GM23338 (cell line): Measurements from ENCODE around the gene FASTKD2. TPM values are rescaled to one million over a fixed set of nuclear protein-coding genes. Genes with fewer than 3 reads are reported as not detected.

Experiments used
- ATAC-seq: fragments of 200-7000 bp; cut with Tn5 transposase; 3 replicates; pipeline ENCODE4 v1.9.1; 2020
- DNase-seq: peaks from one replicate; pipeline ENCODE4 v3.0.0-alpha.2; 2015; ENCODE audit warnings: low spot score
- H2AFZ ChIP-seq: fragments of 200-600 bp; sonication (generic); 2 replicates; pipeline ENCODE4 v1.8.0; 2016; ENCODE audit warnings: antibody characterized with exemption, mild to moderate bottlenecking, moderate library complexity
- H3F3A ChIP-seq: fragments of 200-600 bp; sonication (generic); replicated peaks from 2 replicates; pipeline ENCODE4 v1.8.0; 2017; ENCODE audit warnings: antibody characterized with exemption, mixed run types, low read depth
- H3K27ac ChIP-seq: fragments of 200-600 bp; sonication (generic); 2 replicates; pipeline ENCODE4 v1.6.1; 2016; ENCODE audit warnings: low read depth
- H3K27me3 ChIP-seq: fragments of 200-600 bp; sonication (generic); 2 replicates; pipeline ENCODE4 v1.8.0; 2016; ENCODE audit warnings: mild to moderate bottlenecking, mixed run types, moderate library complexity; ENCODE audit not compliant: insufficient read depth
- H3K36me3 ChIP-seq: fragments of 200-600 bp; sonication (generic); 2 replicates; pipeline ENCODE4 v1.8.0; 2016; ENCODE audit warnings: mild to moderate bottlenecking; ENCODE audit not compliant: insufficient read depth
- H3K4me1 ChIP-seq: fragments of 200-600 bp; sonication (generic); 2 replicates; pipeline ENCODE4 v1.8.0; 2016; ENCODE audit warnings: mild to moderate bottlenecking, moderate library complexity; ENCODE audit not compliant: insufficient read depth
- H3K4me2 ChIP-seq: fragments of 200-600 bp; sonication (generic); 2 replicates; pipeline ENCODE4 v1.7.1; 2017; ENCODE audit warnings: mixed run types
- H3K4me3 ChIP-seq: fragments of 200-600 bp; sonication (generic); 2 replicates; pipeline ENCODE4 v1.6.1; 2016; ENCODE audit warnings: mixed run types
- H3K79me2 ChIP-seq: fragments of 200-600 bp; sonication (generic); replicated peaks from 2 replicates; pipeline ENCODE4 v1.8.0; 2017; ENCODE audit warnings: mild to moderate bottlenecking; ENCODE audit not compliant: insufficient read depth
- H3K9me2 ChIP-seq: fragments of 200-600 bp; sonication (generic); 2 replicates; pipeline ENCODE4 v1.8.0; 2017; ENCODE audit not compliant: insufficient read depth
- H4K20me1 ChIP-seq: fragments of 200-600 bp; sonication (generic); replicated peaks from 2 replicates; pipeline ENCODE4 v1.8.0; 2017; ENCODE audit warnings: mild to moderate bottlenecking; ENCODE audit not compliant: insufficient read depth
- H3K27ac Mint-ChIP-seq: 2 replicates; pipeline ENCODE4 v1.8.0; 2020; ENCODE audit warnings: inconsistent platforms, mild to moderate bottlenecking, moderate library complexity, mixed read lengths
- H3K27me3 Mint-ChIP-seq: 3 replicates; pipeline ENCODE4 v1.8.0; 2022; ENCODE audit warnings: low read depth, mild to moderate bottlenecking, moderate library complexity, mixed read lengths, inconsistent platforms; ENCODE audit not compliant: insufficient read depth, poor library complexity
- H3K36me3 Mint-ChIP-seq: 3 replicates; pipeline ENCODE4 v1.8.0; 2021; ENCODE audit warnings: low read depth, mild to moderate bottlenecking, inconsistent platforms, moderate library complexity, mixed read lengths
- H3K4me1 Mint-ChIP-seq: 3 replicates; pipeline ENCODE4 v1.8.0; 2020; ENCODE audit warnings: mild to moderate bottlenecking, inconsistent platforms, mixed read lengths
- H3K4me3 Mint-ChIP-seq: 3 replicates; pipeline ENCODE4 v1.8.0; 2021; ENCODE audit warnings: moderate library complexity, mild to moderate bottlenecking, inconsistent platforms, mixed read lengths
- H3K9me3 Mint-ChIP-seq: 3 replicates; pipeline ENCODE4 v1.8.0; 2020; ENCODE audit warnings: moderate library complexity, mild to moderate bottlenecking, inconsistent platforms, mixed read lengths
- CREB1 ChIP-seq: fragments of 250-450 bp; sonication (Bioruptor Pico); IDR thresholded peaks from 2 replicates; pipeline ENCODE4 v1.5.0; 2020; ENCODE audit warnings: low read depth, mild to moderate bottlenecking, moderate library complexity
- CTCF ChIP-seq, 2 experiments: fragments of 200-600 bp in 1 of 2; sonication (generic) in 1 of 2; conservative IDR thresholded peaks; 2 replicates each; pipeline versions ENCODE4 v1.5.1 to v1.6.1; 2016 to 2017; ENCODE audit warnings: antibody characterized with exemption in 2 of 2, low read depth in 2 of 2, mild to moderate bottlenecking in 2 of 2, moderate library complexity in 1 of 2
- EZH2phosphoT487 ChIP-seq: fragments of 200-600 bp; sonication (generic); IDR thresholded peaks from one replicate; pipeline ENCODE4 v1.8.1; 2018; ENCODE audit warnings: antibody characterized with exemption; ENCODE audit not compliant: unreplicated experiment
- JUNB ChIP-seq: IDR thresholded peaks from one replicate; pipeline ENCODE4 v1.6.1; 2016; ENCODE audit warnings: antibody characterized with exemption; ENCODE audit not compliant: unreplicated experiment
- NANOG ChIP-seq: IDR thresholded peaks from 2 replicates; pipeline ENCODE4 v1.6.1; 2016; ENCODE audit warnings: antibody characterized with exemption, borderline replicate concordance
- POLR2AphosphoS5 ChIP-seq: IDR thresholded peaks from 2 replicates; pipeline ENCODE4 v1.6.1; 2016; ENCODE audit warnings: antibody characterized with exemption, low read depth
- ZNF462 ChIP-seq: fragments of 250-450 bp; sonication (Bioruptor Pico); IDR thresholded peaks from 2 replicates; pipeline ENCODE4 v1.5.0; 2020; ENCODE audit warnings: mild to moderate bottlenecking, moderate library complexity
- polyA plus RNA-seq: library from polyadenylated mRNA; unstranded; fragments of >200 nt; fragmentation: Nextera tagmentation; extraction: Ambion mirVana; gene quantifications from 2 replicates; pipeline ENCODE4 v1.2.1, GENCODE V29; 2016
- total RNA-seq: library from RNA; depleted of rRNA; stranded (reverse); fragments of >200 nt; shearing (Covaris generic); gene quantifications from 2 replicates; pipeline ENCODE4 v1.2.3, GENCODE V29; 2014
- TF ChIP-seq, protein P1 (sequence below): IDR thresholded peaks from one replicate; pipeline ENCODE4 v1.6.1; 2018; ENCODE audit warnings: antibody characterized with exemption; ENCODE audit not compliant: unreplicated experiment

The FASTKD2 gene
- total and polyA plus RNA-seq, 2 experiments from 2014 or later = 20.5 to 48.7 TPM

DNA sequence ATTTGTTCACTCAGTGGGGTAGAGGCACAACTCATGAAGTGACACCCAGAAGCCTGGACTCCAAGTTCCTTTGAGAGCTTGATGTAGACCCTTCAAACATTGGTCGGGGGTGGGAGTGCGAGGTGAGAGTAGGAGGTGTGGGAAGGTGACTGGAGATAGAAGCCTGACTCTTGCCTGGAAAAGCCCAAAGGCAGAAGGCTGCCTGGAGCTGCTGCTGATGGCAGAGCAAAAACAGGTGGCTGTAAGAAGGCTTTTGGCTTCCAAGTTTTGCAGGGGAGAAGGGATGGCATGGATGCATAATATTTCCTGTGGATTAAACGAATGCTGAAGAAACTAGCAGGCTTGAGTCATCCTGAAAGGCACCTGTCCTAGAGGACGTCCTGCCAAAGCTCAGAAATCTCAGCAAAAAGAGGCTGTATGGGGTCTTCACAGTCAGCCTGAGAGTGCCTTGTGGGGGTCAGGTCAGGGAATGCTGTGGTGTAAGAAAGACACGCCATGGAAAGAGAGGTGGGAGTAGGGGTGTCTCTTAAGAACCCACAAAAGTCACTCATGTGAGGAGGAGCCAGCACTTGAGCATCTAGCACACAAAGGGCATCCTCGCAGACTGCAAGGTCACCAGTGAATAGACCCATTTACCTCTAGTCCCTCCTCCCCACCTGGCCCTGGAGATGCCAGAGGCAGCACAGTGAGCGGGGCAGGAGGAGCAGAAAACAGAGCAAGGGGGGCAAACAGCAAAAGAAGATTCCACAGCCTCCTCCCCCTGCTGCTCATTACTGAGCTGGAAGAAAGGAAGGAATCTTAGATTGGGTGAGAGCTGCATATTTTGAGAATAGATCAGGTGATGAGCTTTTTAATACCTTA lies 37.5 kb downstream of the FASTKD2 start:
- H3K4me1 ChIP-seq = peaks cover 76% of the 10 kb centered on the region
- peaks cover 18% of the 10 kb centered on the region; the same call in 1 of the 2 replicates for H3K79me2 ChIP-seq
- Mint-ChIP-seq H3K4me3 (no peak overlapping the region), H3K36me3 (peaks cover 14% of the 10 kb centered on the region; the same call in 2 of the 3 replicates), H3K9me3 (no peaks in the 10 kb centered on the region), H3K27ac (peak overlapping the region; percentile 31; the same call in 1 of the 2 replicates), H3K27me3 (peaks cover 8% of the 10 kb centered on the region), H3K4me1 (peaks cover 59% of the 10 kb centered on the region)
- peak; percentile 51 for ATAC-seq
- peaks cover 26% of the 10 kb centered on the region for H3F3A ChIP-seq
- peak overlapping the region; percentile 98 for H3K27ac ChIP-seq
- DNase-seq = peak; percentile 68
- H4K20me1 ChIP-seq = no peaks in the 10 kb centered on the region
- peaks cover 14% of the 10 kb centered on the region; the same call in 1 of the 2 replicates for H3K36me3 ChIP-seq
- H3K27me3 ChIP-seq = no peaks in the 10 kb centered on the region
- no peak overlapping the region for H2AFZ ChIP-seq
- no peaks in the 10 kb centered on the region for H3K9me2 ChIP-seq
- H3K4me2 ChIP-seq = peak overlapping the region; percentile 50; the same call in 1 of the 2 replicates
- H3K4me3 ChIP-seq = no peak overlapping the region
- TF ChIP-seq JUNB (no peak), POLR2AphosphoS5 (peak; percentile 65)

GRCh38 chr2:206804326-206804725 lies 38.9 kb downstream of the FASTKD2 start:
- H3K27me3 ChIP-seq = no peaks in the 10 kb centered on the region
- H3K4me3 ChIP-seq = no peak overlapping the region
- H3K27me3 Mint-ChIP-seq = peaks cover 8% of the 10 kb centered on the region
- H3K9me2 ChIP-seq = no peaks in the 10 kb centered on the region
- peaks cover 62% of the 10 kb centered on the region for H3K4me1 Mint-ChIP-seq
- H3K4me3 Mint-ChIP-seq = no peak overlapping the region
- H3K27ac ChIP-seq = peak overlapping the region; percentile 98
- no peaks in the 10 kb centered on the region for H4K20me1 ChIP-seq
- peaks cover 76% of the 10 kb centered on the region for H3K4me1 ChIP-seq
- TF ChIP-seq JUNB (no peak), ZNF462 (no peak), EZH2phosphoT487 (no peak), POLR2AphosphoS5 (no peak; the same call in 1 of the 2 replicates), NANOG (no peak), CTCF (conservative IDR thresholded peaks at IDR 0.05; ENCODE audit: low read depth in 2 of 2) (no peak), CREB1 (CRISPR knock-in tag) (no peak)
- TF ChIP-seq, protein P1, sequence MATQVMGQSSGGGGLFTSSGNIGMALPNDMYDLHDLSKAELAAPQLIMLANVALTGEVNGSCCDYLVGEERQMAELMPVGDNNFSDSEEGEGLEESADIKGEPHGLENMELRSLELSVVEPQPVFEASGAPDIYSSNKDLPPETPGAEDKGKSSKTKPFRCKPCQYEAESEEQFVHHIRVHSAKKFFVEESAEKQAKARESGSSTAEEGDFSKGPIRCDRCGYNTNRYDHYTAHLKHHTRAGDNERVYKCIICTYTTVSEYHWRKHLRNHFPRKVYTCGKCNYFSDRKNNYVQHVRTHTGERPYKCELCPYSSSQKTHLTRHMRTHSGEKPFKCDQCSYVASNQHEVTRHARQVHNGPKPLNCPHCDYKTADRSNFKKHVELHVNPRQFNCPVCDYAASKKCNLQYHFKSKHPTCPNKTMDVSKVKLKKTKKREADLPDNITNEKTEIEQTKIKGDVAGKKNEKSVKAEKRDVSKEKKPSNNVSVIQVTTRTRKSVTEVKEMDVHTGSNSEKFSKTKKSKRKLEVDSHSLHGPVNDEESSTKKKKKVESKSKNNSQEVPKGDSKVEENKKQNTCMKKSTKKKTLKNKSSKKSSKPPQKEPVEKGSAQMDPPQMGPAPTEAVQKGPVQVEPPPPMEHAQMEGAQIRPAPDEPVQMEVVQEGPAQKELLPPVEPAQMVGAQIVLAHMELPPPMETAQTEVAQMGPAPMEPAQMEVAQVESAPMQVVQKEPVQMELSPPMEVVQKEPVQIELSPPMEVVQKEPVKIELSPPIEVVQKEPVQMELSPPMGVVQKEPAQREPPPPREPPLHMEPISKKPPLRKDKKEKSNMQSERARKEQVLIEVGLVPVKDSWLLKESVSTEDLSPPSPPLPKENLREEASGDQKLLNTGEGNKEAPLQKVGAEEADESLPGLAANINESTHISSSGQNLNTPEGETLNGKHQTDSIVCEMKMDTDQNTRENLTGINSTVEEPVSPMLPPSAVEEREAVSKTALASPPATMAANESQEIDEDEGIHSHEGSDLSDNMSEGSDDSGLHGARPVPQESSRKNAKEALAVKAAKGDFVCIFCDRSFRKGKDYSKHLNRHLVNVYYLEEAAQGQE = no peak
- H3K27ac Mint-ChIP-seq = no peak overlapping the region
- H3K79me2 ChIP-seq = peaks cover 32% of the 10 kb centered on the region
- H2AFZ ChIP-seq = no peak overlapping the region
- DNase-seq = peak; percentile 43
- peaks cover 26% of the 10 kb centered on the region for H3F3A ChIP-seq
- ATAC-seq = no peak; the same call in 2 of the 3 replicates
- H3K9me3 Mint-ChIP-seq = no peaks in the 10 kb centered on the region
- peaks cover 15% of the 10 kb centered on the region for H3K36me3 Mint-ChIP-seq
- no peak overlapping the region for H3K4me2 ChIP-seq
- peaks cover 14% of the 10 kb centered on the region; the same call in 1 of the 2 replicates for H3K36me3 ChIP-seq
